IMR-90 (cell line): ENCODE measurements around the gene LMAN2L. TPM values are rescaled to one million over a fixed set of nuclear protein-coding genes. Genes with fewer than 3 reads are reported as not detected.

Experiments used
- ATAC-seq: fragments of 200-7000 bp; cut with Tn5 transposase; 2 replicates; pipeline ENCODE4 v1.9.1; 2020; ENCODE audit warnings: low read depth, mild to moderate bottlenecking, moderate library complexity
- BruUV-seq: library from RNA; stranded (reverse); fragments of 400-500 nt; replicated peaks from 2 replicates; lab custom pipeline; 2021; lab: Mats Ljungman, UMichigan
- CTCF ChIA-PET: fragments of 300-600 bp; formaldehyde crosslinking; extraction: SDS; loops from one replicate; lab custom pipeline; 2021; ENCODE audit warnings: antibody characterized with exemption; lab: Yijun Ruan, JAX
- POLR2A ChIA-PET: fragments of 300-600 bp; sonication (Branson Sonifier 250); formaldehyde crosslinking; loops from one replicate; lab custom pipeline; 2022; ENCODE audit warnings: antibody characterized with exemption; ENCODE audit not compliant: unreplicated experiment; lab: Charles Lee
- DNase-seq: peaks from one replicate; pipeline ENCODE4 v3.0.0; 2013
- H2AFZ ChIP-seq: replicated peaks from 2 replicates; pipeline ENCODE3; 2013; ENCODE audit warnings: low read length, mild to moderate bottlenecking; ENCODE audit not compliant: poor library complexity
- H2AK5ac ChIP-seq: 2 replicates; pipeline ENCODE4 v1.6.1; 2013; ENCODE audit warnings: low read depth, low read length, inconsistent platforms
- H2AK9ac ChIP-seq: replicated peaks from 2 replicates; pipeline ENCODE3; 2013; ENCODE audit warnings: mild to moderate bottlenecking, low read depth, low read length, moderate library complexity; ENCODE audit not compliant: poor library complexity
- H2BK120ac ChIP-seq: 2 replicates; pipeline ENCODE4 v1.6.1; 2013; ENCODE audit warnings: low read depth, low read length, inconsistent platforms
- H2BK15ac ChIP-seq: 3 replicates; pipeline ENCODE4 v1.6.1; 2013; ENCODE audit warnings: low read depth, low read length, inconsistent platforms
- H2BK20ac ChIP-seq: 2 replicates; pipeline ENCODE4 v1.6.1; 2013; ENCODE audit warnings: low read depth, mild to moderate bottlenecking, inconsistent platforms, low read length, moderate library complexity
- H2BK5ac ChIP-seq: 2 replicates; pipeline ENCODE4 v1.6.1; 2013; ENCODE audit warnings: mild to moderate bottlenecking, low read depth, low read length, inconsistent platforms; ENCODE audit not compliant: poor library complexity, severe bottlenecking
- H3K14ac ChIP-seq: replicated peaks from 2 replicates; pipeline ENCODE4 v1.6.1; 2013; ENCODE audit warnings: low read depth, low read length, inconsistent platforms
- H3K18ac ChIP-seq: 2 replicates; pipeline ENCODE4 v1.6.1; 2013; ENCODE audit warnings: low read depth, low read length, control low read depth
- H3K23ac ChIP-seq: 2 replicates; pipeline ENCODE4 v1.6.1; 2013; ENCODE audit warnings: low read depth, low read length, inconsistent platforms
- H3K27ac ChIP-seq: 2 replicates; pipeline ENCODE4 v1.5.1; 2013; ENCODE audit warnings: mild to moderate bottlenecking, control low read depth, low read length; ENCODE audit not compliant: insufficient read depth
- H3K27me3 ChIP-seq: 2 replicates; pipeline ENCODE4 v1.6.1; 2013; ENCODE audit warnings: low read length; ENCODE audit not compliant: control insufficient read depth, insufficient read depth
- H3K36me3 ChIP-seq: 2 replicates; pipeline ENCODE4 v1.6.1; 2013; ENCODE audit warnings: low read length, mixed read lengths; ENCODE audit not compliant: control insufficient read depth, insufficient read depth
- H3K4ac ChIP-seq: 2 replicates; pipeline ENCODE4 v1.6.1; 2013; ENCODE audit warnings: low read depth, low read length, inconsistent platforms
- H3K4me1 ChIP-seq: 2 replicates; pipeline ENCODE4 v1.6.1; 2013; ENCODE audit warnings: low read length, mixed read lengths; ENCODE audit not compliant: control insufficient read depth, insufficient read depth
- H3K4me2 ChIP-seq: 2 replicates; pipeline ENCODE4 v1.6.1; 2013; ENCODE audit warnings: low read depth, mild to moderate bottlenecking, control low read depth, low read length, moderate library complexity
- H3K4me3 ChIP-seq: 2 replicates; pipeline ENCODE4 v1.5.1; 2013; ENCODE audit warnings: low read depth, mild to moderate bottlenecking, control low read depth, low read length, moderate library complexity; ENCODE audit not compliant: insufficient read depth
- H3K56ac ChIP-seq: 2 replicates; pipeline ENCODE4 v1.6.1; 2013; ENCODE audit warnings: low read length, inconsistent platforms; ENCODE audit not compliant: insufficient read depth; ENCODE audit errors: extremely low read depth
- H3K79me1 ChIP-seq, 2 experiments: 2 replicates each; pipeline ENCODE4 v1.6.1; 2013; ENCODE audit warnings: low read length in 2 of 2, inconsistent platforms in 1 of 2, low read depth in 1 of 2
- H3K9ac ChIP-seq: 2 replicates; pipeline ENCODE4 v1.6.1; 2013; ENCODE audit warnings: low read depth, low read length, control low read depth
- H3K9me1 ChIP-seq: 2 replicates; pipeline ENCODE4 v1.6.1; 2013; ENCODE audit warnings: low read length, inconsistent platforms; ENCODE audit not compliant: insufficient read depth
- H3K9me3 ChIP-seq: 2 replicates; pipeline ENCODE4 v1.6.1; 2013; ENCODE audit warnings: low read length; ENCODE audit not compliant: control insufficient read depth, insufficient read depth
- H4K20me1 ChIP-seq: 2 replicates; pipeline ENCODE4 v1.6.1; 2013; ENCODE audit warnings: low read length, inconsistent platforms; ENCODE audit not compliant: insufficient read depth
- H4K5ac ChIP-seq: 2 replicates; pipeline ENCODE4 v1.6.1; 2013; ENCODE audit warnings: mild to moderate bottlenecking, low read depth, low read length, control low read depth
- H4K8ac ChIP-seq, 2 experiments: 2 replicates each; pipeline ENCODE4 v1.6.1; 2013; ENCODE audit warnings: low read depth in 2 of 2, low read length in 2 of 2, control low read depth in 1 of 2, inconsistent platforms in 1 of 2
- H4K91ac ChIP-seq: 2 replicates; pipeline ENCODE4 v1.6.1; 2013; ENCODE audit warnings: low read depth, low read length, inconsistent platforms; ENCODE audit not compliant: insufficient read depth
- CEBPB ChIP-seq: IDR thresholded peaks from 2 replicates; pipeline ENCODE4 v1.6.1; 2012; ENCODE audit warnings: low read depth, low read length, improper control_type of control experiment
- CTCF ChIP-seq: conservative IDR thresholded peaks from 2 replicates; pipeline ENCODE4 v1.5.1; 2012; ENCODE audit warnings: mild to moderate bottlenecking, low read depth, low read length, improper control_type of control experiment
- MAZ ChIP-seq: IDR thresholded peaks from 2 replicates; pipeline ENCODE4 v1.6.1; 2012; ENCODE audit warnings: low read depth, mild to moderate bottlenecking, low read length, improper control_type of control experiment, moderate library complexity, borderline replicate concordance
- MXI1 ChIP-seq: IDR thresholded peaks from 2 replicates; pipeline ENCODE4 v1.6.1; 2012; ENCODE audit warnings: low read depth, mild to moderate bottlenecking, low read length, moderate library complexity, borderline replicate concordance
- NFE2L2 ChIP-seq: fragments of 150-350 bp; IDR thresholded peaks from 2 replicates; pipeline ENCODE4 v1.6.1; 2016; ENCODE audit warnings: low read depth, mild to moderate bottlenecking, low read length
- RCOR1 ChIP-seq: IDR thresholded peaks from 2 replicates; pipeline ENCODE4 v1.6.1; 2012; ENCODE audit warnings: mild to moderate bottlenecking, low read length, improper control_type of control experiment; ENCODE audit not compliant: insufficient replicate concordance
- USF2 ChIP-seq: fragments of 150-350 bp; IDR thresholded peaks from 2 replicates; pipeline ENCODE4 v1.6.1; 2017; ENCODE audit warnings: mild to moderate bottlenecking, antibody characterized with exemption, low read length, low read depth
- WGBS, 2 experiments: methylation state at CpG; one replicate each; pipeline versions ENCODE4 v1.1.5 to v1.1.7; 2013; ENCODE audit warnings: missing lambda C conversion rate in 2 of 2; ENCODE audit not compliant: insufficient read length in 1 of 2; ENCODE audit errors: extremely low coverage in 2 of 2; 5-methylcytosine and 5-hydroxymethylcytosine counted together
- dilution Hi-C: fragments of 300-500 bp; cut with HindIII; formaldehyde crosslinking; loops from one replicate; pipeline ENCODE4 v1.14.3; 2018; ENCODE audit warnings: low sequenced_read_pairs; ENCODE audit not compliant: unreplicated experiment
- in situ Hi-C: fragments of 300-500 bp; cut with MboI; formaldehyde crosslinking; loops from 3 replicates; pipeline ENCODE4 v1.14.3; 2019; ENCODE audit warnings: low sequenced_read_pairs, inconsistent platforms, mixed read lengths
- intact Hi-C: fragments of 100-400 bp; cut with micrococcal nuclease; formaldehyde crosslinking; loops from 2 replicates; pipeline ENCODE4 v1.10.0; 2022
- polyA plus RNA-seq, 3 experiments: library from polyadenylated mRNA; depleted of rRNA; stranded (reverse); fragments of >200 nt; gene quantifications; 2 replicates each; pipeline ENCODE4 v1.2.3, GENCODE V29; 2012; ENCODE audit warnings: low replicate concordance in 1 of 3
- total RNA-seq: library from RNA; depleted of rRNA; stranded (reverse); fragments of >200 nt; gene quantifications from 2 replicates; pipeline ENCODE4 v1.2.3, GENCODE V29; 2012

The LMAN2L gene
- total and polyA plus RNA-seq, 2 of the 4 experiments (the other 2 are of a cell fraction): 22.5 to 22.9 TPM

GRCh38 chr2:96787411-96787810 is 47.5 kb upstream of the LMAN2L start:
- Histone ChIP-seq H2BK20ac (no peak overlapping the region), H3K9me1 (peaks cover 11% of the 10 kb centered on the region), H4K8ac (no peak overlapping the region), H3K56ac (no peak overlapping the region), H2AK5ac (no peak overlapping the region), H2BK15ac (no peak overlapping the region), H2AK9ac (no peak overlapping the region), H4K5ac (no peak overlapping the region), H3K79me1 (no peaks in the 10 kb centered on the region; a peak in 2 of 4 replicates), H3K14ac (no peak overlapping the region), H3K4me2 (no peak overlapping the region), H3K23ac (no peak overlapping the region), H3K36me3 (no peaks in the 10 kb centered on the region), H3K4ac (no peak overlapping the region), H2AFZ (no peak overlapping the region), H3K27me3 (no peaks in the 10 kb centered on the region), H3K18ac (no peak overlapping the region), H3K27ac (no peak overlapping the region), H4K91ac (no peak overlapping the region), H3K4me3 (no peak overlapping the region), H4K20me1 (peaks cover 2% of the 10 kb centered on the region), H3K9ac (no peak overlapping the region), H2BK5ac (no peak overlapping the region), H2BK120ac (no peak overlapping the region), H3K9me3 (no peaks in the 10 kb centered on the region), H3K4me1 (peaks cover 6% of the 10 kb centered on the region)
- ATAC-seq: no peak
- no TSS peak for BruUV-seq
- dilution Hi-C loops (no loop called here), in situ Hi-C loops (no loop called here), intact Hi-C loops (no loop called here)
- no CpG with 5 or more reads among the region's 3 CpGs for WGBS, 2 experiments
- CTCF ChIA-PET: no interaction called here
- POLR2A ChIA-PET: no interaction called here
- no peak for DNase-seq
- no peak for TF ChIP-seq CEBPB
- TF ChIP-seq NFE2L2: no peak
- no peak for TF ChIP-seq USF2
- no peak for TF ChIP-seq CTCF
- TF ChIP-seq MAZ: no peak
- no peak for TF ChIP-seq RCOR1
- no peak for TF ChIP-seq MXI1
